Tibial nerve (tissue), 4 donors: Measurements from ENCODE around the gene STX7.

Experiments
- EP300 ChIP-seq, 2 donors: sonication (generic); formaldehyde crosslinking; IDR thresholded peaks; one replicate each; pipeline ENCODE4 v1.6.1; 2017; ENCODE audit warnings: antibody characterized with exemption in 2 of 2, mild to moderate bottlenecking in 1 of 2
- POLR2A ChIP-seq, 2 donors: fragments of 450-650 bp; IDR thresholded peaks; one replicate each; pipeline ENCODE4 v1.6.1; 2017; ENCODE audit warnings: antibody characterized with exemption in 2 of 2, mild to moderate bottlenecking in 2 of 2, moderate library complexity in 2 of 2
- TF ChIP-seq, protein P1 (sequence below), 5 experiments: fragments of 200-600 bp in 3 of 5; fragments of 450-650 bp in 2 of 5; sonication (generic) in 3 of 5; IDR thresholded peaks; one replicate each; pipeline ENCODE4 v1.5.1; 2016 to 2019; ENCODE audit warnings: antibody characterized with exemption in 5 of 5, mild to moderate bottlenecking in 3 of 5, moderate library complexity in 2 of 5

DNA sequence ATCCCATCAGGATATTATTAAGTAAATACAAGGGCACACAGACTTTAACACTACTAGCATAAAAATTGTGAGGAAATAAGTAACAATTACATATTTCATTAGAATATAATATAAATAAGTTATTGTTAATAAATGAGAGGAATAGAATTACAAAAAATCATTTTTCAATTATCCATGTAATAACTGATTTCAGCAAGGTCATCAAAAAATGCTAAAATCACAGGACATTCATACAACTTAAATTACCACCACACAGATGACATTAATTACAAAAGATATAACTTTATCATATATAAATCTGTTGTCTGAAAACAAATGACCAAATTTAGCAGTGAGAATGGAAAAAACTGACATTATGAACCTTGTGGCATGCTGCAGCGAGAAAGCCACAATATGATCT lies 37.0 kb downstream of the STX7 start:
- no peak for TF ChIP-seq POLR2A (IDR thresholded peaks at IDR 0.05)
- TF ChIP-seq, protein P1, sequence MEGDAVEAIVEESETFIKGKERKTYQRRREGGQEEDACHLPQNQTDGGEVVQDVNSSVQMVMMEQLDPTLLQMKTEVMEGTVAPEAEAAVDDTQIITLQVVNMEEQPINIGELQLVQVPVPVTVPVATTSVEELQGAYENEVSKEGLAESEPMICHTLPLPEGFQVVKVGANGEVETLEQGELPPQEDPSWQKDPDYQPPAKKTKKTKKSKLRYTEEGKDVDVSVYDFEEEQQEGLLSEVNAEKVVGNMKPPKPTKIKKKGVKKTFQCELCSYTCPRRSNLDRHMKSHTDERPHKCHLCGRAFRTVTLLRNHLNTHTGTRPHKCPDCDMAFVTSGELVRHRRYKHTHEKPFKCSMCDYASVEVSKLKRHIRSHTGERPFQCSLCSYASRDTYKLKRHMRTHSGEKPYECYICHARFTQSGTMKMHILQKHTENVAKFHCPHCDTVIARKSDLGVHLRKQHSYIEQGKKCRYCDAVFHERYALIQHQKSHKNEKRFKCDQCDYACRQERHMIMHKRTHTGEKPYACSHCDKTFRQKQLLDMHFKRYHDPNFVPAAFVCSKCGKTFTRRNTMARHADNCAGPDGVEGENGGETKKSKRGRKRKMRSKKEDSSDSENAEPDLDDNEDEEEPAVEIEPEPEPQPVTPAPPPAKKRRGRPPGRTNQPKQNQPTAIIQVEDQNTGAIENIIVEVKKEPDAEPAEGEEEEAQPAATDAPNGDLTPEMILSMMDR (IDR thresholded peaks at IDR 0.05), result no peak
- no peak for TF ChIP-seq EP300 (IDR thresholded peaks at IDR 0.05)
